Vagina (tissue), 2 donors: ENCODE data around the gene CELSR2. TPM values are rescaled to one million over a fixed set of nuclear protein-coding genes. Genes with fewer than 3 reads are reported as not detected.

Experiments used
- DNase-seq, 2 donors: peaks; one replicate each; pipeline ENCODE4 v3.0.0-alpha.2; 2017; ENCODE audit errors: extremely low spot score in 2 of 2
- H3K27ac ChIP-seq: fragments of 200-600 bp; sonication (generic); one replicate; pipeline ENCODE4 v1.5.1; 2019
- H3K27me3 ChIP-seq: fragments of 200-600 bp; sonication (generic); one replicate; pipeline ENCODE4 v1.5.1; 2019
- H3K36me3 ChIP-seq, 2 donors: fragments of 200-600 bp; sonication (generic); one replicate each; pipeline ENCODE4 v1.5.1; 2017 to 2019
- H3K4me1 ChIP-seq: fragments of 200-600 bp; sonication (generic); one replicate; pipeline ENCODE4 v1.5.1; 2019
- H3K4me3 ChIP-seq, 2 donors: fragments of 200-600 bp; sonication (generic); 1 replicate in 1 of 2; 2 replicates in 1 of 2; pipeline ENCODE4 v1.5.1; 2016 to 2019
- H3K9me3 ChIP-seq: fragments of 200-600 bp; sonication (generic); one replicate; pipeline ENCODE4 v1.5.1; 2019
- CTCF ChIP-seq, 3 experiments: fragments of 450-650 bp in 2 of 3; fragments of 200-600 bp in 1 of 3; sonication (generic) in 1 of 3; IDR thresholded peaks; one replicate each; pipeline ENCODE4 v1.5.1; 2017 to 2019; ENCODE audit warnings: antibody characterized with exemption in 3 of 3, mild to moderate bottlenecking in 2 of 3, moderate library complexity in 2 of 3
- POLR2A ChIP-seq, 2 donors: fragments of 450-650 bp; IDR thresholded peaks; one replicate each; pipeline ENCODE4 v1.6.1; 2017; ENCODE audit warnings: antibody characterized with exemption in 2 of 2, mild to moderate bottlenecking in 2 of 2, moderate library complexity in 2 of 2
- POLR2AphosphoS5 ChIP-seq, 2 donors: sonication (generic); formaldehyde crosslinking; IDR thresholded peaks; one replicate each; pipeline ENCODE4 v1.9.0; 2017; ENCODE audit warnings: antibody characterized with exemption in 2 of 2, mild to moderate bottlenecking in 2 of 2, low read depth in 1 of 2; ENCODE audit not compliant: insufficient read depth in 1 of 2
- intact Hi-C: fragments of 100-400 bp; cut with DNase I; formaldehyde crosslinking; loops from one replicate; pipeline ENCODE4 v1.15.1; 2023
- total RNA-seq: library from RNA; depleted of rRNA; stranded (reverse); fragments of >200 nt; gene quantifications from one replicate; pipeline ENCODE4 v1.2.3, GENCODE V29; 2016

The CELSR2 gene
- total RNA-seq, 1 donor from 2014 or later, result 38.5 TPM

- Histone ChIP-seq H3K27me3 (no peaks in the 10 kb centered on the region), H3K9me3 (no peaks in the 10 kb centered on the region), H3K4me3 (no peak overlapping the region), H3K4me1 (peaks cover 15% of the 10 kb centered on the region), H3K27ac (no peak overlapping the region), H3K36me3 (peaks cover 0 to 4% of the 10 kb centered on the region in 2 donors)
- DNase-seq, result no peak
- TF ChIP-seq CTCF (IDR thresholded peaks at IDR 0.05) (no peak), POLR2A (IDR thresholded peaks at IDR 0.05) (no peak)
- intact Hi-C loops, result no loop called here
Measured at GRCh38 chr1:109265016-109265415, 15.7 kb downstream of the CELSR2 start.

GRCh38 chr1:109265741-109266330, 16.5 kb downstream of the CELSR2 start:
- DNase-seq, result no peak
- Histone ChIP-seq H3K36me3 (peaks cover 0 to 4% of the 10 kb centered on the region in 2 donors), H3K4me3 (no peak overlapping the region), H3K27me3 (no peaks in the 10 kb centered on the region), H3K4me1 (peaks cover 15% of the 10 kb centered on the region), H3K9me3 (no peaks in the 10 kb centered on the region), H3K27ac (no peak overlapping the region)
- intact Hi-C loops, result no loop called here
- TF ChIP-seq POLR2A (IDR thresholded peaks at IDR 0.05) (no peak), CTCF (IDR thresholded peaks at IDR 0.05) (no peak), POLR2AphosphoS5 (IDR thresholded peaks at IDR 0.05; ENCODE audit: insufficient read depth in 1 of 2, low read depth in 1 of 2) (no peak)

- Histone ChIP-seq H3K27me3 (no peaks in the 10 kb centered on the region), H3K9me3 (no peaks in the 10 kb centered on the region), H3K36me3 (no peaks in the 10 kb centered on the region), H3K4me1 (peaks cover 15% of the 10 kb centered on the region), H3K4me3 (no peak overlapping the region), H3K27ac (no peak overlapping the region)
- intact Hi-C loops, result no loop called here
- no peak for DNase-seq
- TF ChIP-seq POLR2AphosphoS5 (IDR thresholded peaks at IDR 0.05; ENCODE audit: insufficient read depth in 1 of 2, low read depth in 1 of 2), result peak in 1 of 2 donors; percentile 28
- TF ChIP-seq CTCF (IDR thresholded peaks at IDR 0.05), result no peak
Measured at GRCh38 chr1:109266965-109267364, 17.6 kb downstream of the CELSR2 start.

GRCh38 chr1:109267743-109268300, 18.5 kb downstream of the CELSR2 start:
- TF ChIP-seq CTCF (IDR thresholded peaks at IDR 0.05) (no peak), POLR2A (IDR thresholded peaks at IDR 0.05) (no peak), POLR2AphosphoS5 (IDR thresholded peaks at IDR 0.05; ENCODE audit: insufficient read depth in 1 of 2, low read depth in 1 of 2) (no peak)
- Histone ChIP-seq H3K9me3 (no peaks in the 10 kb centered on the region), H3K4me1 (peaks cover 9% of the 10 kb centered on the region), H3K4me3 (no peak overlapping the region), H3K27me3 (no peaks in the 10 kb centered on the region), H3K36me3 (no peaks in the 10 kb centered on the region), H3K27ac (no peak overlapping the region)
- DNase-seq, result no peak
- intact Hi-C loops, result no loop called here

GRCh38 chr1:109268431-109269211, 19.3 kb downstream of the CELSR2 start:
- intact Hi-C loops, result no loop called here
- H3K4me1 ChIP-seq, result peaks cover 6% of the 10 kb centered on the region
- no peak for DNase-seq
- H3K27me3 ChIP-seq, result no peaks in the 10 kb centered on the region
- no peaks in the 10 kb centered on the region for H3K9me3 ChIP-seq
- H3K36me3 ChIP-seq, result no peaks in the 10 kb centered on the region
- TF ChIP-seq POLR2A (IDR thresholded peaks at IDR 0.05), result no peak
- TF ChIP-seq CTCF (IDR thresholded peaks at IDR 0.05), result no peak
- TF ChIP-seq POLR2AphosphoS5 (IDR thresholded peaks at IDR 0.05; ENCODE audit: insufficient read depth in 1 of 2, low read depth in 1 of 2), result no peak
- H3K4me3 ChIP-seq, result no peak overlapping the region
- no peak overlapping the region for H3K27ac ChIP-seq
